ENCODE results near the gene SLC26A1. TPM values are rescaled to one million over a fixed set of nuclear protein-coding genes. Genes with fewer than 3 reads are reported as not detected.

Gene SLC26A1
- total RNA-seq, 2 experiments from 2014 or later: not detected

DNA sequence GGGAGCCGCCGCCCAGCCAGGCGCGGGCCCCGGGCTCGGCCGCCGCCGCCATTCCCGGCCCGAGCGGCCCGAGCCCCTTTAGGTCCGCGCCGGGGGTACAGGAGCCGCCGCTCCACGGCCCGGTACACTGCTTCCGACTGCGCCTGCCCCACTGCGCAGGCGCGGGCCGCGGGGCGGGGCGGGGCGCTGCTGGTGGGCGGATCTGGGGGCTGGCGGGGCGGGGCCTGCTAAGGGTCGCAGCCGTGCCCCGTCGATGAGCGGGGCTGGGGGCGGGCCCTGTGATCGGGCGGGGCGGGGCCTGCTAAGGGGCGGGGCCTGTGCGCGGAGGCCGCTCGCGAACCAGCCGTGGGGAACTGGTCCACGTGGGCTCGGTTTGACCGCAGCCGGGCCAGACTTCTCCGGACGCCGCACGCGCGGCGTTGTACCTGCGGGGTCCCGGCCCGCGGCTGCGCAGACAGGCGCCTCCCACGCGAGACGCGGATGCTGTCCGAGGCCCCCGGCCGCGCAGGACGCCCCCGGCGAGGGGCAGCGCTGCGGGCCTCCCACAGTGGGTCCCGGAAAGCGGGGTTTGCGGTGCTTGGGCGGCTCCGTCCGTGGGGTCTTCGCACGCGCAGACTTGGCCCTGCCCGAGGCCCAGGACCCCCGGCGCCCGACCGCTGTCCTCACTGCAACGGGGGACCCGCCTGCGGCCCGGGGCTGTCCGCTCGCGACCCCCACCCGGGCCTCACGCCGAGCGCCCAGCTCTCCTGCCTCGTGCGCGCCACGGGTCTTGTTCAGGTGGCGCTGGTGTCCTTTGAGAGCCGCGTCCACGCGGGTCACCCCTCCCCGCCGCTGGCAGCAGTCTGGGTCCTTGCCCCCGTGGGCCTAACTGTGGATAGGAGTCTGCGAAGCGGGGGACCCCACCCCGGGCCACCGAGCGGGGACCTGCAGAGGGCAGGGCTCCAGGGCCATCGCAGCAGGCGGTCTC, 19.5 kb downstream of the SLC26A1 start, which contains the start of gene DGKQ:
TSS of gene DGKQ (minus strand) at position 139 of the 967 bp plus-strand sequence. CDS start at position 52, 87 bp downstream.
- Histone ChIP-seq H3K9me3 (ENCODE audit: control insufficient read depth in 1 of 2, insufficient read depth in 1 of 2, low read length in 2 of 2) (peaks cover 0 to 4% of the 10 kb centered on the region in 2 experiments), H3K4me3 (ENCODE audit: low read length) (peak within 1 kb of the TSS; percentile 63), H3K27ac (ENCODE audit: low read depth in 1 of 2, low read length in 2 of 2) (no peak within 1 kb of the TSS), H3K4me1 (ENCODE audit: insufficient read depth, low read length) (peaks cover 32% of the 10 kb centered on the region), H3K27me3 (ENCODE audit: control insufficient read depth in 1 of 2, insufficient read depth in 2 of 2, low read length in 2 of 2) (no peaks in the 10 kb centered on the region), H3K36me3 (ENCODE audit: insufficient read depth, low read length) (no peaks in the 10 kb centered on the region)
- intact Hi-C loops (cut with DNase I, micrococcal nuclease): loop anchor here (1.0 to 5.0 kb wide), 6 partner anchors 14 to 268 kb away; partner anchors contain the start of genes GAK (in 2 of the 2), TMEM175 (in 2 of the 2), FGFRL1 (in 1 of the 2) and IDUA (in 1 of the 2)
- CTCF ChIA-PET: interaction anchor here (0.9 to 1.0 kb wide), 2 partner anchors 14 to 37 kb away, joined by 3 read pairs; no protein-coding TSS in a partner anchor
- POLR2A ChIA-PET: interaction anchor here (1.1 to 1.5 kb wide), 2 partner anchors 13 to 37 kb away, joined by 5 read pairs; partner anchors contain the start of genes FGFRL1 and IDUA
- TF ChIP-seq CTCF (IDR thresholded peaks at IDR 0.05): no peak
- ATAC-seq (ENCODE audit: poor library complexity) (peak; percentile 94), DNase-seq (peak; percentile 78 to 96 (median 90))
- no peaks in the 10 kb centered on the region for H3K9me3 Mint-ChIP-seq
- H3K36me3 Mint-ChIP-seq (ENCODE audit: low read depth): no peaks in the 10 kb centered on the region
- H3K4me3 Mint-ChIP-seq: peak within 1 kb of the TSS; percentile 60
- H3K27me3 Mint-ChIP-seq: no peaks in the 10 kb centered on the region
- no peak within 1 kb of the TSS for H3K27ac Mint-ChIP-seq
- no peaks in the 10 kb centered on the region for H3K4me1 Mint-ChIP-seq (ENCODE audit: low read depth)

DNA sequence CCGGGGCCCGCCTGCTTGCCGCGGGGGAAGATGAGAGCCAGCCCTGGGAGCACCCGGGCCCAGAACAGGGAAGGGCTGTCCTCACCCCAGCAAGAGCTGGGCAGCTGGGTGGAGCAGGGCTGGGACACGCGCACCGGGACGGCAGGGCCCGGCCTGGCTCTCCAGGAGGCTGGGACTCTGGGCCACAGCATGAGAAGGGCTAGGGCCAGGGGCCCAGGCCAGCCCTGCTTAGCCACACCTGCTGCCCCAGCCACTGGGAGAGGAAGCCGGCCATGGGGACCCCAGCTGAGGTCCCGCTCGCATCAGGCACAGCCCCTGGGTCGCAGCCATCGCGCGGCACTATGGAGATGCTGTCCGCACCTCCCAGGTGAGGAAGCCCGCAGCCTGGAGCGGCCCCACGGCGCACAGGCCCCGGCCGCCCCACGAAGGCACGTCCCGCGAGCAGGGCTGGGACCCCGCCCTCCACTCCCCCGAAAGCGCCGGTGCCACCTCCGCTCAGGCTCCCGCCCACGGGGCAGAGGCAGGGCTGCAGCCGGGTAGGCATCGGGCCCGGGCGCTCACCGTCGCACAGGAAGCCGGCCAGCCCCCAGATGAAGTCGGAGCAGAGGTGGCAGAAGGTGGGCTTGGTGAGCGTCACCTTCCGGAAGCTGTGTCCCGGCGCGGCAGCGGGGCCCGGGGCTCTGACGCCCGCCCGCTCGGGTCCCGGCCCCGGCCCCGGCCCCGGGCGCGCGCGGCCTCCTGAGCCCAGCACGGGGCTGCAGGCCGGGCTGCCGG, 20.4 kb downstream of the SLC26A1 start:
- H3K9me3 Mint-ChIP-seq: no peaks in the 10 kb centered on the region
- no peak for TF ChIP-seq CTCF (IDR thresholded peaks at IDR 0.05)

More for the DNA sequence above, 20.4 kb downstream of the SLC26A1 start:
- Histone ChIP-seq H3K9me3 (ENCODE audit: control insufficient read depth in 1 of 2, insufficient read depth in 1 of 2, low read length in 2 of 2) (peaks cover 0 to 8% of the 10 kb centered on the region in 2 experiments), H3K4me3 (ENCODE audit: low read length) (peak overlapping the region; percentile 63), H3K4me1 (ENCODE audit: insufficient read depth, low read length) (peaks cover 38% of the 10 kb centered on the region), H3K36me3 (ENCODE audit: insufficient read depth, low read length) (no peaks in the 10 kb centered on the region), H3K27ac (ENCODE audit: low read depth in 1 of 2, low read length in 2 of 2) (no peak overlapping the region), H3K27me3 (ENCODE audit: control insufficient read depth in 1 of 2, insufficient read depth in 2 of 2, low read length in 2 of 2) (peaks cover 0 to 2% of the 10 kb centered on the region in 2 experiments)
- H3K27me3 Mint-ChIP-seq: no peaks in the 10 kb centered on the region
- H3K4me3 Mint-ChIP-seq: peak overlapping the region; percentile 54
- no peaks in the 10 kb centered on the region for H3K4me1 Mint-ChIP-seq (ENCODE audit: low read depth)
- ATAC-seq (ENCODE audit: poor library complexity) (peak; percentile 60), DNase-seq (peak; percentile 29 to 81 (median 56))
- H3K36me3 Mint-ChIP-seq (ENCODE audit: low read depth): no peaks in the 10 kb centered on the region
- intact Hi-C loops (cut with DNase I, micrococcal nuclease): loop anchor here (1.0 to 5.0 kb wide), 6 partner anchors 14 to 268 kb away; partner anchors contain the start of genes GAK (in 2 of the 2), TMEM175 (in 2 of the 2), FGFRL1 (in 1 of the 2) and IDUA (in 1 of the 2)
- ChIA-PET POLR2A (interaction anchor here (0.5 to 2.0 kb wide), 5 partner anchors 14 to 1282 kb away, joined by 3 to 7 read pairs (median 5); partner anchors contain the start of genes FGFRL1, GAK, IDUA and TMEM175), CTCF (interaction anchor here (0.9 to 1.0 kb wide), 2 partner anchors 15 to 38 kb away, joined by 3 read pairs; no protein-coding TSS in a partner anchor)
- no peak overlapping the region for H3K27ac Mint-ChIP-seq

All from CD4-positive, alpha-beta T cell (primary cell).